ENCODE measurements around the gene BTBD9.
"Not testable (repeated sequence)": the region's sequence is repeated elsewhere in the genome, so short reads cannot be mapped to it uniquely, and the experiment has no call there.

BTBD9 gene

DNA sequence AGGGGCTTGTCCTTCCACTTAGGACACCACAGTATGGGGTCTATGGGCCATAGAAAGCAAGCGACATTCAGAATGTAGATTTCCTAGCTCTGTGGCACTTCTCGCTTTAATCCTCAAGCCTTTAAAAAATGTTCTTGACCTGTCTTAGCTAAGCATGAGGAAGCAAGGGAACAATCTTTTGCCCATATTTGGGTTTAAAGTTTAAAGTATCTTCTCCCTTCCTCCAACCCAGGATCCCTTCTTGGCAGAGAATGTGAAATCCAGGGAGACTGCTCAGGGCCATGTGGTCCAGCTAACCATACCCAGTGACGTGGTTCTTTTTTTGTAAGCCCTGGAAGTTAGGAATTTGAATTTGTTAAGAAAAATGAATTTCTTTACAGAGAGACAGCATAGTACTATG, 289.9 kb downstream of the BTBD9 start:
- TF ChIP-seq, protein P1, sequence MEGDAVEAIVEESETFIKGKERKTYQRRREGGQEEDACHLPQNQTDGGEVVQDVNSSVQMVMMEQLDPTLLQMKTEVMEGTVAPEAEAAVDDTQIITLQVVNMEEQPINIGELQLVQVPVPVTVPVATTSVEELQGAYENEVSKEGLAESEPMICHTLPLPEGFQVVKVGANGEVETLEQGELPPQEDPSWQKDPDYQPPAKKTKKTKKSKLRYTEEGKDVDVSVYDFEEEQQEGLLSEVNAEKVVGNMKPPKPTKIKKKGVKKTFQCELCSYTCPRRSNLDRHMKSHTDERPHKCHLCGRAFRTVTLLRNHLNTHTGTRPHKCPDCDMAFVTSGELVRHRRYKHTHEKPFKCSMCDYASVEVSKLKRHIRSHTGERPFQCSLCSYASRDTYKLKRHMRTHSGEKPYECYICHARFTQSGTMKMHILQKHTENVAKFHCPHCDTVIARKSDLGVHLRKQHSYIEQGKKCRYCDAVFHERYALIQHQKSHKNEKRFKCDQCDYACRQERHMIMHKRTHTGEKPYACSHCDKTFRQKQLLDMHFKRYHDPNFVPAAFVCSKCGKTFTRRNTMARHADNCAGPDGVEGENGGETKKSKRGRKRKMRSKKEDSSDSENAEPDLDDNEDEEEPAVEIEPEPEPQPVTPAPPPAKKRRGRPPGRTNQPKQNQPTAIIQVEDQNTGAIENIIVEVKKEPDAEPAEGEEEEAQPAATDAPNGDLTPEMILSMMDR (IDR thresholded peaks at IDR 0.05; ENCODE audit: insufficient read depth, missing control alignments), result no peak
- DNase-seq (ENCODE audit: insufficient read length, low spot score) (no peak), FAIRE-seq (no peak)

DNA sequence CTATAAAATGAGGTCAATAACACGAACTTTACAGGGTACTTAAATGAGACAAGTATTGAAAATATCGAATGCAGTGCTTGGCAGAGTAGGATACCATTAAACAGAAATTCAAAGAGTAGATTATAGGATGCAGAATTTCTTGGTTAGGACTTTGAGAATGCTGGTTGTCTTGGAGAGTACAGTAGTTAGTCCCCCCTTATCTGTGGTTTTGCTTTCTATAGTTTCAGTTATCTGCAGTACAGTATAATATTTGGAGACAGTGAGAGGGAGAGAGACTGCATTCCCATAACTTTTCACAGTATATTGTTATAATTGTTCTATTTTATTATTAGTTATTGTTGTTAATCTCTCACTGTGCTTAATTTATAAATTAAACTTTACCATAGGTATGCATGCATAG, 290.5 kb downstream of the BTBD9 start:
- TF ChIP-seq, protein P1 (IDR thresholded peaks at IDR 0.05; ENCODE audit: insufficient read depth, missing control alignments), result no peak
- FAIRE-seq, result no peak
- no peak for DNase-seq (ENCODE audit: insufficient read length, low spot score)

DNA sequence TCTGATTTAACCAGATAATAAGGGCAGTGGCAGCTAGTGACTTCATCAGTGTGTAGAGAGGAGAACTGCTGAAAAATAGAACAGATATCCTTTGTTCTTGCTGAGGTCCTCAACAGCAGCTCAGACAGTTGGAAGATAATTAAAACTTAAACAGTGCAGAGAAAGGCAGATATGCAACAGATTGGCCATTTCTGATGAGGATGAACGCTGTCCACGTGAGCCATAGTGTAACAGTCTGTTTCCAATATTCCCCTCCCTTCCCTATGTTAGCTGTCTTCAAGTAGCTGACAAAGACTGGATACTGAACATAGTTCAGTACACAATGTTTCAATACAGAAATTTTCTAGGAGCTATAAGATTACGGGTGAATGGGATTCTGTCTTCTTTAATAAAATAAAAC, 291.4 kb downstream of the BTBD9 start:
- DNase-seq (ENCODE audit: insufficient read length, low spot score) (no peak), FAIRE-seq (no peak)
- TF ChIP-seq, protein P1 (IDR thresholded peaks at IDR 0.05; ENCODE audit: insufficient read depth, missing control alignments), result no peak

DNA sequence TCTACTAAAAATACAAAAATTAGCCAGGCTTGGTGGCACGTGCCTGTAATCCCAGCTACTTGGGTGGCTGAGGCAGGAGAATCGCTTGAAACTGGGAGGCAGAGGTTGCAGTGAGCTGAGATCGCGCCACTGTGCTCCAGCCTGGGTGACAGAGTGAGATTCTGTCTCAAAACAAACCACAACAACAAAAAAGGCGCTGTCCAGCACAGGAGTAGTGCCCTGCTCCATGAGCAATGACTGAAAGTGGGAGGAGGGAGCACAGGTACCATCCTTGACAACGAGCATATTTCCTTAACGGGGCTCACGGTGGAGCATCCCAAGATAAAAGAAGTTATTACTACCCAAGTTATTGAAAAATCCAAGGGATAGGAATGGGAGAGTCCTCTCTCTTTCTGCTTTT, 291.9 kb downstream of the BTBD9 start:
- not testable (repeated sequence) for DNase-seq (ENCODE audit: insufficient read length, low spot score); FAIRE-seq

DNA sequence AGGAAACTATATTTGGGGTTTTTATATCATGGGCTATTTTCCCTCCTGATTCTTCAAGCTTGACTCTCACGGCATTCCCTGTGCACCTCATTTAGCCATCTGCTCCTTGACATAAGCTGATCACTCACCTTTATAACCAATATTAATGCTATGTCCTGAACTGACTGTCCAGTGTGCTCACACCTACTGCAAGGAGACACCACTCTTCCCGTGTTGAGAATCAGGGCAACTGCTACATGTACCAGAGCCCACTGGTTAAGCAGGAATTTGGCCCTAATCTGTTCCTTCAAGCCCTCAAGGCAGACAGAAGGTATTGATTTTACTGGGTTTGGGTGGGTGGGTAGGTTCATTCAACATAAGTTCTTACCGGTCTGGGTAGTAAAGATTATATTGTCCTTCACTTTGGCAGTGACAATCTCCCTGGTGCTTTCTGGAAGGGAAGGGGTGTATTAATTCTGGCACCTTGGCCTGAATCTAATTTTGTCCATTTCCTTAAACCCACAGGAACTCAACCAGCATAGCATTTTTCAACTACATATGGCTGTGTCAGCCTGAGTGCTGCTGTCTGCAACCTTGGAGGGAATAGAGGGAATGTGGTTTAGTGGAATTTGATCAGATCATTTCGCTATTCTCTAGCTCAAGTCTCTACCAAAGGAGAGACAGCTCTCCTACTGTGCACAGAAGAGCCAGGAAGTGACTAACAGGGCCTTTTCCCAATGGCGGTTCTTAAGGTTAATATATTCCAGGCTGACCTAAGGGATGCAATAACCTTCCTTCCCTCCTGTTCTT, 293.2 kb downstream of the BTBD9 start:
- DNase-seq (ENCODE audit: insufficient read length, low spot score), result no peak
- no peak for FAIRE-seq
- TF ChIP-seq, protein P1 (IDR thresholded peaks at IDR 0.05; ENCODE audit: insufficient read depth, missing control alignments), result no peak

DNA sequence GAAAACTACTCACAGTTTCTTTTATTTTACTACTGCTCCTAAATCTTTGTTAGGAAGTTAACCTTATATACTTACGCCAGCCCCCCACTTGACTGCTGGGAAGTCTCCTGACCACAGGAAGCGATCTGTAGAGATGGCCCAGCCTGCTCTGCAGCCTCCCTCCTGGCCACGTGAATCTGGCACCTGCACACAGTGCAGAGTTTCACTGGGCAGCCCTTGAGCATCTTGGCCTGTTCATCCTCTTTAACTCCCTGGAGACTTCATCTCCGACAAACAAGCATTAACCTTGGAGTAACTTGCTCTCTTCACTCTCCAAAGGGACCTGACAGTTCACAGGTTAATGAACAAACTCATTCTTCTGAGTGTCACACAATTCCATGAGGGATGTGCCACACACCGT, 294.1 kb downstream of the BTBD9 start:
- FAIRE-seq (no peak), DNase-seq (ENCODE audit: insufficient read length, low spot score) (no peak)
- TF ChIP-seq, protein P1 (IDR thresholded peaks at IDR 0.05; ENCODE audit: insufficient read depth, missing control alignments), result no peak

DNA sequence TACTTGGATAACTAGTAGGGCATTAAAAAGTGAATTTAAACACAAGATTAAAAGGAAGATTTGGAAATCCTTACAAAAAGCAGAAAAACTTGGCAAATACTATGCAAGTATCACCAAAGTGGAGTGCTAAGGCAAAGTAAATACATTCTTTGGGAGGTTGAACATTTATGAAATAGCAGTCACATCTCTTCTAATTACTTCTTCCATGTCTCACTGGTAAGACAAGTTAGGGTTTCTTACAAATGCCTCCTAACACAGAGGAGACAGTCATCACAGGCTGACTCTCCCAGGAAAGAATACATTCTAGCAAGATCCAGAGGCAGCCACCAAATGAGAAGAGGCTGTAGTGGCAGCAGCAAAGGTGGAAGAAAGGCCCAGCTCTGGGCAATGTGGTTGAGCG, 298.2 kb downstream of the BTBD9 start:
- no peak for FAIRE-seq
- TF ChIP-seq, protein P1 (IDR thresholded peaks at IDR 0.05; ENCODE audit: insufficient read depth, missing control alignments), result no peak
- no peak for DNase-seq (ENCODE audit: insufficient read length, low spot score)
